GM21367 (cell line): ENCODE results near the gene PPFIA1.
"Not testable (repeated sequence)": the region's sequence is repeated elsewhere in the genome, so short reads cannot be mapped to it uniquely, and the experiment has no call there.

Experiments used
- ATAC-seq: cut with Tn5 transposase; IDR thresholded peaks from one replicate; pipeline ENCODE4 v1.9.1; 2021; ENCODE audit not compliant: unreplicated experiment

The PPFIA1 gene

DNA sequence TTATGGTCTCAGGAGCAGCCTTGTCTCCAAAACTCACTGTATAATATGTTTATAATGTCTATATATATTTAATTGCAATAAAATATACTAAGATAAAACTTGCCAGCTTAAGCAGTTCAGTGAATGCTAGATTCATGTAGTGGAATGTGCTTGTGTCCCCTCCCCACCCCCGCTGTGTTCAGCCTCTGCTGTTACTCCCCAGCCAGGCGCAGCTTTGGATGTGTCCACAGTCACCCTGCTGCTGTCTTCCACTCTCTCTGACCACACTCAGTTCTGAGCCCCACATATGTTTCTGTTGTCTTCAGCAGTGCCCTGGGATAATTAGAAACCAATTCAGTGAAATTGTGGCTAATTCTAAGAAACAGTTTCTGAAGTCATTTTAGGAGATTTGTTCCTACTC lies 52.2 kb downstream of the PPFIA1 start:
- ATAC-seq = no peak

DNA sequence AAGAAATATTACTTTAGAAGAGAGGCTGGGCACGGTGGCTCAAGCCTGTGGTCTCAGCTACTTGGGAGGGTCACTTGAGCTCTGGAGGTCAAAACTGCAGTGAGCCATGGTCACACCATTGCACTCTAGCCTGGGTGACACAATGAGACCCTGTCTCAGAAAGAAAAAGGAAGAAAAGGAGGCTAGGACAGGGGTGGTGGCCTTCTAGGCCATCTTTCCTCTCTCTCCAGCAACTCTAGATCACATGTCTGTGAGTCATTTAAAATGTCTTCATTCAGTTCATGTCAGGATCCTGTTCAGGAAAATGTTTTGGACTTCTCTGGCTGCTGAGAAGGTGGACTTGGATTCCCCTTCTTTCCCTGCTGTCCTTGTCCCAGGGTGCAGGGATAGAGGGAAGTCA lies 53.3 kb downstream of the PPFIA1 start:
- no peak for ATAC-seq

DNA sequence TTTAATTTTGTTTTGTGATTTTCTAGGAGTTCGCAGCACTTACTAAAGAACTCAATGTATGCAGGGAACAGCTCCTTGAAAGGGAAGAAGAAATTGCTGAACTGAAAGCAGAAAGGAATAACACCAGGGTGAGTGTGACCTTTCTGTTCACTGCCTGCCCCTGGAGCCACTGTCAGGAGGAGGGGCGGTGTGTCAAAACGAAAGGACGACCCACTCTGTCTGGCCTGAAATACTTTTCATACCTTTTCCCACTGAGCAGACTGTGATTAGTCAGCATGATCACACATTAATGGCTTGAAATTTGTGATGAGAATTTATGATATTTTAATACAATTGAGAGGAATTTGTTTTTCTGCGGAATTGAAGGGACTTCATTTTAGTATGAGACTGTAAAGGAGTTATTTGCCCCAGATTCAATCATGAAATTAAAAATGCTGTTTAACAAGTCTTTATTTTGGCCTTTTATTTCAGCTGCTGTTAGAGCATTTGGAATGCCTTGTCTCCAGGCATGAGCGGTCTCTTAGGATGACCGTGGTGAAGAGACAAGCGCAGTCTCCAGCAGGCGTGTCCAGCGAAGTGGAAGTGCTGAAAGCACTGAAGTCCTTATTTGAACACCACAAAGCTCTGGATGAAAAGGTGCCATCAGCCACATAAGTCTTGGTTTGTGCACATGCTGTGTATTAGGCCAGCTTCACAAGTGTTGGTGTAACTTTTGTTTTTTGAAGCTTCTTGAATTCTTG lies 54.1 kb downstream of the PPFIA1 start:
- no peak for ATAC-seq

DNA sequence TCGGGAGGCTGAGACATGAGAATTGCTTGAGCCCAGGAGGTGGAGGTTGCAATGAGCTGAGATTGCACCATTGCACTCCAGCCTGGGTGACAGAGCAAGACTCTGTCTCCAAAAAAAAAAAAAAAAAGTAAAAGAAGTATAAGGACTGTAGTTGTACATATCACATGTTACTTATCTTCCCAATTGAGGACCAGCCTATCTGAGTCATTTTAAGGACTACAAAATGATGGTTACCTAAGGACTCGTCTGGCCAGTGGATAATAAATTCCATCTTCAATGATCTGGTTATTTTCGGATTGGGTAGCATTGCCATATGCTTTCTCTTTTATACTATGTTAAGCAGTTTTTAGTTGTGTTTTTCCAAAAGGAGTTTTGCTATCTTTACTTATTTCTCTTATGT lies 55.3 kb downstream of the PPFIA1 start:
- ATAC-seq = no peak

DNA sequence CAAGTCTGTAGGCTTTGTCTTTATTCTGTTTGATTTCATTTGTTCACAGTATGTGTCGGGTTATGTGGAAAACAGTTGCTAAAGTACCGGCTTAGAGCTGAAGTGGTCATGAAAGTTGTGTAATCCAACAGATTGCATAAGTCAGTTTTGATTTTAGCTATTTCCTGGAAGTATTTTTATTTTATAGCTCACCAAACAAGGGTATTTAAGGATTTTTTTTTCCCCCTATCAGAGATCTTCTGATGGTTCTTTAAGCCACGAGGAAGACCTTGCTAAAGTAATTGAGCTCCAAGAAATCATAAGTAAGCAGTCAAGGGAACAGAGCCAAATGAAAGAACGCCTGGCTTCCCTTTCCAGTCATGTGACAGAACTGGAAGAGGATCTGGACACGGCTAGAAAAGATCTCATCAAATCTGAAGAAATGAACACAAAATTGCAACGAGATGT lies 55.9 kb downstream of the PPFIA1 start:
- ATAC-seq = no peak

DNA sequence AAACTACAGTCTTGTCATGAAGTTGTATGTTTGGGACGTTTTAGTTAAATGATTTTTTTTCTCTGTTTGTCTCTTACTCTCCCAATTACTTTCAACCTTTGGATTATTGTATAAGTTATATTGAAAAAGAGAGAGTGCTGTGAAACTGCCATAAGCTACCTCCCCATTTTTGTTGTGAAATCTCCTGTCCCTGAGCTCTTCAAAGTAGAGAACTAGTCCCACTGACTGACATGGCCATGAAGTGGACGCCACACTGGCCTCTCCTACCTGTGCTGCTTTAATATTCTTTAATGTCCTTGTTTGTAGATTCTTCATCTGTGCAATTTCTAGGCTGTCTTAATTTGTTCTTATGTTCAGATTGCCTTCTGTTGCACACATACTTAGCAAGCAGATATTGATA lies 56.3 kb downstream of the PPFIA1 start:
- ATAC-seq = no peak

DNA sequence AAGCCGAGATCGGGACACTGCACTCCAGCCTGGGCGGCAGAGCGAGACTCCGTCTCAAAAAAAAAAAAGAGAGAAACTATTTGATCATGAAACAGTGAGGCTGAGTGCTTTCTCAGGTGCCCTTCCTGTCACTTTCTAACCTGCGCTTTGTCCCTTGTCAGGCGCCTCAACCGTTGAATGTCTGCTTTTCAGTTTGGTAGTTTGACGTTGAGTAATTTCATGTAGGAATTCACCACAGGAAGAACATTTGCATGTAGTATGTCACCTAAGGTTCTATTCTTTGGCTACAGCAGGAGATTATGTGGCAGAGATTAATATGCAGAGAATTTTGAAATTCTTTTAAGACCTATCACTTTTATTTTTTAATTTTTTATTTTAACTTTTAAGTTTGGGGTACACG lies 57.2 kb downstream of the PPFIA1 start:
- ATAC-seq = no peak

DNA sequence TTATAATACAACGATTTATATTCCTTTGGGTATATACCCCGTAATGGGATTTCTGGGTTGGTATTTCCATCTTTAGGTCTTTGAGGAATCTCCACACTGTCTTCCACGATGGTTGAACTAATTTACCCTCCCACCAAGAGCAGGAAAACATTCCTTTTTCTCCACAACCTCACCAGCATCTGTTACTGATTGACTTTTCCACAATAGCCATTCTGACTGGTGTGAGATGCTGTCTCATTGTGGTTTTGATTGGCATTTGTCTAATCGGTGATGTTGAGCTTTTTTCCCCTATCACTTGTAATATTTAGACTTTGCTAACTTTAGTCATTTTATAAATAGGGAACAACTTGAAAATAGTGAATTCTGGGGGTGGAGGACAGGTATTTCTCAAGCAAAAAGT lies 58.1 kb downstream of the PPFIA1 start:
- no peak for ATAC-seq

DNA sequence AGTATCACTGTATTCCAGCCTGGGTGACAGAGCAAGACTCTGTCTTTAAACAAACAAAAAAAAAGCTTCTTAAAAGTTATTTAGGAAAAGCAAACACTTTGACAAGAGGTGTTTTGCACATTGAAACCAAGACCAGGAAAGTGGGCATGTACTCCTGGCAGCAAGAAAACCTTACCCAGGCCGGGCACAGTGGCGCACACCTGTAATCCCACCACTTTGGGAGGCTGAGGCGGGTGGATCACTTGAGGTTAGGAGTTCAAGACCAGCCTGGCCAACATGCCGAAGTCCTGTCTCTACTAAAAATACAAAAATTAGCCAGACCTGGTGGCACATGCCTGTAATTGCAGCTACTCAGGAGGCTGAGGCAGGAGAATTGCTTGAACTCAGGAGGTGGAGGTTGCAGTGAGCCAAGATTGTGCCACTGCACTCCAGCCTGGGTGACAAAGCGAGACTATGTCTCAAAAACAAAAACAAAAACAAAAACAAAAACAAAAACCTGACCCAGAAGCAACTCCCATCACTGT lies 60.9 kb downstream of the PPFIA1 start:
- not testable (repeated sequence) for ATAC-seq

DNA sequence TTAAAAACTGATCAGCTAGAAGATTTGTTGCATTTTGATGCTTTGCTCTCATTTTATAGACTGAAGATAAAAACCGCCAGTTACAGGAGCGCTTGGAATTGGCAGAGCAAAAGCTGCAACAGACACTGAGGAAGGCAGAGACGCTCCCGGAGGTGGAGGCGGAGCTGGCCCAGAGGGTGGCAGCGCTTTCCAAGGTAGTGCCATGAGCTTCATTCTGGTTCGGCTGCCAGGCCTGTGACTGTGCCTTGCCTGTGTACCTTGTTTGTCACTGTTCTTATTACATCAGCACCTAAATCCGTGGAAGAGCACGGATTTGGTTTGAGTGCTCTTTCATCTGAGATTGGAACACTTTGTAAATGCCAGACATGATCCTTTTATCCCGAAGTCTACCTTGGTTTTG lies 61.4 kb downstream of the PPFIA1 start:
- ATAC-seq = no peak

DNA sequence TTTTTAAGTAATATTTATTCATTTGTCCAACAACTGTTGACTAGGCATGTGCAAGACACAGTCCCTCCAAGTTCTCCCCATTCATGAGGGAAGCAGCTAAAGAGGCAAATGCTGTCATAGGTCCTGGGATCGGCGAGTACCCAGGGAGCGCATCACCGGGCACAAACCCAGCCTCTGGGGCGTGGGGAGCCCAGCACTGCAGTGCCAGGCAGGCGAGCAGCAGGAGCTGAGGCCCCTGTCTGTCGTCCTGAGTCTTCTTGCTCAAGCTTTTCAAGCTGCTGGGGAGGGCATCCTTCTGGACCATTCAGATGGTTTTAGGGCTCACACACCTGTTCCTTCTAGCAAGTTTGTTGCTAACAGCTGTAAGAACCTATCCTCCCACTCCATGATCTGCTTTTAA lies 62.1 kb downstream of the PPFIA1 start:
- ATAC-seq = no peak

DNA sequence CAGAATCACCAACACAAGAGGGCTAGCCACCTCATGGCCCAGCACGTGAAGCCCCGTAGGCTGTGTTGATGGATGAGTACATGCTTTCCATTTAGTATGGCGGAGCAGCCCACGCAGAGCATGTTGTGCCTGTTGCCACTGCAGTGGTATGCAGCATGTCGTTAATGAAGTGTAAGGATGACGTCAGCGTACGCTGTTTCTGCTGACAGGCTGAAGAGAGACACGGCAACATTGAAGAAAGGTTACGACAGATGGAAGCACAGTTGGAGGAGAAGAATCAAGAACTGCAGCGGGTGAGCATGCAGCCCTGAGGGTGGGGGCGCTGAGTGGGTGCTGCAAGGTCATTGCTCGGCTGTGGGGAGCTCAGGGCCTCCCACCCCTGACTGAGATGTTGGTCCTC lies 62.8 kb downstream of the PPFIA1 start:
- ATAC-seq = no peak

DNA sequence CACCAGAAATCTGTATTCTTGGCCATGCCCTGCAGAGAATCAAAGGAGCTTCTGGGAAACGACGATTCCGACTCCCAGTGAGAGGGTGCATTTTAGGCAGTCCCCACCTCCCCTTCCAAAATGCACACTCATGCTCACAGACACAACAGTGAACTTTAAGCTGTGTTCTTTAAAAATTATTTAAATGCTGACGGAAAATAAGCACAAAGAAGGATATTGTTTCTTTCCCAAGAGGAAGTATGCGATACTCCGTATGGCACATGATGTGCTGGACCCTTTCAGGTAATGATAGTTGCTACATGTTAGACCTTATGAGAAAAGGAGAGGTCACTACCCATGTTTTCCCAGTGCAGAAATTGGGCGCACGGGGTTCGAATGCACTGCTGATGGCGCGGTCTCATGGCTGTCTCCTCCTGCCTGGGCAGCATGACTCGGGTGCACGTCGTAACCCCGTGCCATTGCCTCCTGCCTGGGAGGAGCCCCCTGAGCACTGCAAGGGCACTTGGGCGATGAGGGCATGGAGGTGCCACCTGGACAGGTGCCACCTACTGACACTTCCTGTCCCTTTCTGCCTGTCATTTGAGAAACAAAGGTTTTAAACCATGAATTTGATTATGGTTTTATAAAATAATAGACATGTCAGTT lies 64.0 kb downstream of the PPFIA1 start:
- ATAC-seq = no peak

DNA sequence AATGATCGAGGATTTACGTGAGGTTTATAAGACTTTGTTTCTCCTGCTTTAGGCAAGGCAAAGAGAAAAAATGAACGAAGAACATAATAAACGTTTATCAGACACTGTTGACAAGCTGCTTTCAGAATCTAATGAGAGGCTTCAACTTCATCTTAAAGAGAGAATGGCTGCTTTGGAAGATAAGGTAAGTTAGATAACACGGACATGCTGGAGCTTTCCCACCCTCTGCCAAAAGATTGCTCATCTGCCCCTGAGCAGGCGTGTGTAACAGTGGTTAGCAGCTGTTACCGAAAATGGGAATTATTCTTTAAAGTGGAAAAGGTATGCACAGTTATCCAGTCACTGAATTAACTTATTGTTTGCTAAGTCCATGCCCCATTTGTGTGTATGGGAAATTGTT lies 65.0 kb downstream of the PPFIA1 start:
- no peak for ATAC-seq

DNA sequence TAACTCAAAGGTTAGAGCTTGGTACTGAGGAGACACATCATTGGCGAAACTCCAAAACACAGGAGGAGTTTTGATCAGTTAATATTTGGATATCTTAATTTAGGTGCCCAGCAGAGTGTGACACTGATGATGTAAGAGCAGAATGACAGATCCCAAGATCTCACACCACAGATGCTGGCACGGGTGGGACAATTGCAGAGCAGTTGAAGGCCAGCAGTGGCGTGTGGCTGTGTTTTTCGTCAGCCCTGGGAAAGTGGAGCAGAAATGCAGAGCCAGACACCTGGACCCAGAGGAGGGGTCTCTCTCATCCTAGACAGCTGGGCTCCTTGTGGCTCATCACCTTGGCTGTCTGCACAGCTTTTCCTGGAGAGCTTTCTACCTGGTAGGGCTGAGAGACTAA lies 68.1 kb downstream of the PPFIA1 start:
- no peak for ATAC-seq

DNA sequence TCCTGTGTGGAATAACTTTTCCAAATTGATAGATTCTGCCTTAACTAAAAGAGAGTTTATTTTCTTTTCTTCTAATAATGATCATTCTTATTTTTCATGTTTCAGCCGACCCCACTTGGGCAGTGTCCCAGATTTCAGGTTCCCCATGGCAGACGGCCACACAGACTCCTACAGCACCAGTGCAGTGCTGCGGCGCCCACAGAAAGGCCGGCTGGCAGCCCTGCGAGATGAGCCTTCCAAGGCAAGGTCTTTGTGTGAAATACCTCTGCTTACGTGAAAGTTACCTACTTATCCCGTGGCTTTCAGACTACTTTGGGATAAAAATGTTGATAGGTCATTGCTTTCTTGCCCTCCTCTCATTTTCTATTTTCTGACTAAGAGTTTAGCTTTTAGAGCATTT lies 68.6 kb downstream of the PPFIA1 start:
- no peak for ATAC-seq

DNA sequence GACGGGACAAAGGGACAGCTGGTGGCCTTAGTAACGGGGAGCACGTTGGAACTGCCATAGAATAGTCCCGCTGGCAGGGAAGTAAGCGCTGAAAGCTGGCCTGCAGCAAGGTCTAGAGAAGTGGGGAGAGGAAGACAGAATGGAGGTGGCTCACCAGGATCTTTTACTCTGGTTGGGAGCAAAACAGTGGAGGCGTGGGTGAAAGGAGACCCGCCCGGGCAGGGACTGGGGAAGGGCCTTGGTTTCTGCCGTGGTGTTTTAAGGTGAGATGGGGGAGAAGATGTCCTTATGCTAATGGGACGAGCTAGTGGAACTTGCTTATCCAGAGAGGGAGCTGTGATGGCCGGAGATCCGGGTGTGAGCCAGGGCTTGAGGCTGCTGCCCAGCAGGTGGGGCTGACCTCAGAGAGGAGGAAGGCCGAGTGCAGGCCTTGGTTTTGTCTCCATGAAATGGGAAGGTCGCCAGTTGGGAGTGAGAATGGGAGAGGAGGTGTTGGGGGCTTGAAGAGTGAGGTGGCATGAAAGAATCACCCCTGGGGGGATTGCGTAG lies 71.5 kb downstream of the PPFIA1 start:
- ATAC-seq = no peak

DNA sequence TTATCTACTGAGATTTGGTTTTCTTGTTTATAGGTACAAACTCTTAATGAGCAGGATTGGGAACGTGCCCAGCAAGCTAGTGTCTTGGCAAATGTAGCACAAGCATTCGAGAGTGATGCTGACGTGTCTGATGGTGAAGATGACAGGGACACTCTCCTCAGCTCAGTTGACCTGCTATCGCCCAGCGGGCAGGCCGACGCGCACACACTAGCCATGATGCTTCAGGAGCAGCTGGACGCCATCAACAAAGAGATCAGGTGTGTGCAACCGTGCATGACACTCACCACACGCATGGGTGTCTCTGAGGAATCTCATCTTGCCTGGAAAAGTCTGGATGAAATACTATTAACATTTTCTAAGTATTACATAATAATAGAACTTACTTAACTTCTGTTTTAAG lies 73.1 kb downstream of the PPFIA1 start:
- no peak for ATAC-seq

DNA sequence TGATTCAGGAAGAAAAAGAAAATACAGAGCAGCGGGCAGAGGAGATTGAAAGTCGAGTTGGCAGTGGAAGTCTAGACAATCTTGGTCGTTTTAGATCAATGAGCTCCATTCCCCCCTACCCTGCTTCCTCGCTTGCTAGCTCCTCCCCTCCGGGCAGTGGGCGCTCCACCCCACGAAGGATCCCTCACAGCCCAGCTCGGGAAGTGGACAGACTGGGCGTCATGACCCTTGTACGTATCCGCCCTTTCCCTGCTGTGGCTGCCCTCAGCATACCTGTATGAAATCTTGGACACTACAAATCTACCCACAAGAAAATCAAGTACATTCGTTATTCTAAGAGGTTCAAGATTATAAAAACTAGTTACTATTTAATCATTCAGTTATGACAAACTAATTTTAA lies 77.7 kb downstream of the PPFIA1 start:
- ATAC-seq = no peak

DNA sequence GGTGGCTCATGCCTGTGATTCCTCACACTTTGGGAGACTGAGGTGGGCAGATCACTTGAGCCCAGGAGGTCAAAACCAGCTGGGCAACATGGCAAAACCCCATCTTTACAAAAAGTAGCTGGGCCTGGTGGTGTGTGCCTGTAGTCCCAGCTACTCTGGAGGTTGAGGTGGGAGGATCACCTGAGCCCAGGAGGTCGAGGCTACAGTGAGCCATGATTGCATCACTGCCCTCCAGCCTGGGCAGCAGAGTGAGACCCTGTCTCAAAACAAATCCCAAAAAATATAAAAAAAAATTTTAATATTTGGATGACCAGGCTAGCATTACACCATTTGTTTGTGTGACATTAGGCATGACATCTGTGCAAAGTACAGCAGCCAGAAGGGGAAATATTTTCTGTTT lies 78.1 kb downstream of the PPFIA1 start:
- ATAC-seq = no peak

DNA sequence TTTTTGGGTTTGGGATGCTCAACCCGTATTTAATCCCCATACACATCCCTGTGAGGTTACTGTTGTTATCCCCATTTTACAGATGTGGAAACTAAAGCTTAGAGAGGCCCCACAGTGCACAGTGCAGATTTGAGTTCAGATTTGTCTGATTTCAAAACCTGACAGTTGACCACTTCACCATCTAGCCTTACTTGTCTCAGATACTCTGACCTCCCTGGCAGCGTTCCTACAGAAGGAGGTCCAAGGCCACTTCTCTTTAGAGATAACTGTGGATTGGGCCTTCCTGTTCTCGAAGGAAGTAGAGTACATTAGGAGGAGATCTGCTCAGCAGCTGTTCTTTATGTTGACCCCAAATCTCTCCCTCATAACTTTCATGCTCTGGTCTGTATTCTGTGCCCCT lies 81.2 kb downstream of the PPFIA1 start:
- ATAC-seq = no peak

DNA sequence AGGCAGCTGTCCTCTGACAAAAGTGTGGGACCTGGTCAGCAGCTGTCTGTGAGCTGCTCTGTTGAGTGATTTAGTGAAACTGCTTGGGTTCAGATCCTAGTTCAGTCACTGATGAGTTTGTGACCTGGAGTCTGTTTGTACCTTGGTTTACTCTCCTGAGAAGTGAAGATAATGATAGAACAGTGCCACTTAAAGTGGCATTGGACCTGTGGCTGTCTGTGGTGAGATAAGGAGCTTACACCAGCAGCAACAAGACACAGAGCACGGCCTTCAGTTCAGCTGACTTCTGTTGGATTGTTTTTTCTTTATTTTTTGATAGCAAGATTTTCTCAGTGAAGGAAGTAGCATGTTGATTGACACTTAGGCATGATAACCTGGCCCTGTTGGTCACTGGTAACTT lies 81.6 kb downstream of the PPFIA1 start:
- no peak for ATAC-seq
